NCI-H1417 treated with DMSO at 0.1 percent for 48 hours (cell line): ENCODE results near the gene PADI4.
"Not testable (repeated sequence)": the region's sequence is repeated elsewhere in the genome, so short reads cannot be mapped to it uniquely, and the experiment has no call there.

ENCODE experiments used
- DNase-seq: peaks from one replicate; lab custom pipeline; 2025; lab: John Stamatoyannopoulos, UW

Gene PADI4

GRCh38 chr1:17397910-17398695 lies 90.1 kb downstream of the PADI4 start:
- DNase-seq: no peak

GRCh38 chr1:17400725-17401341 lies 92.8 kb downstream of the PADI4 start:
- no peak for DNase-seq

- DNase-seq: no peak
Observed at GRCh38 chr1:17401841-17402240, 93.8 kb downstream of the PADI4 start.

- DNase-seq: no peak
Observed at GRCh38 chr1:17403081-17403480, 95.1 kb downstream of the PADI4 start.

- DNase-seq: no peak
Observed at GRCh38 chr1:17404034-17404684, 96.2 kb downstream of the PADI4 start.

GRCh38 chr1:17404820-17405219 lies 96.8 kb downstream of the PADI4 start:
- no peak for DNase-seq

GRCh38 chr1:17405898-17406759 lies 98.1 kb downstream of the PADI4 start:
- no peak for DNase-seq

GRCh38 chr1:17406760-17407475 lies 98.9 kb downstream of the PADI4 start:
- DNase-seq: not testable (repeated sequence)

GRCh38 chr1:17407786-17408514 lies 100.0 kb downstream of the PADI4 start:
- DNase-seq: not testable (repeated sequence)

GRCh38 chr1:17409391-17409811 lies 101.4 kb downstream of the PADI4 start:
- no peak for DNase-seq

- DNase-seq: no peak
Observed at GRCh38 chr1:17412093-17412870, 104.3 kb downstream of the PADI4 start.
